HepG2 (cell line): ENCODE measurements around the gene DNMBP. TPM values are rescaled to one million over a fixed set of nuclear protein-coding genes. Genes with fewer than 3 reads are reported as not detected.

Experiments
- ATAC-seq: fragments of 200-7000 bp; cut with Tn5 transposase; 3 replicates; pipeline ENCODE4 v1.9.1; 2020; ENCODE audit warnings: mild to moderate bottlenecking, moderate library complexity
- BruUV-seq: library from RNA; stranded (reverse); fragments of 400-500 nt; replicated peaks from 2 replicates; lab custom pipeline; 2021; lab: Mats Ljungman, UMichigan
- CTCF ChIA-PET: fragments of 300-600 bp; formaldehyde crosslinking; extraction: SDS; loops from one replicate; lab custom pipeline; 2021; ENCODE audit warnings: low total read pairs, inconsistent platforms, low intra/inter-chr PET ratio; lab: Yijun Ruan, JAX
- POLR2A ChIA-PET: fragments of 350-600 bp; sonication (Branson Sonifier 250); formaldehyde crosslinking; loops from one replicate; lab custom pipeline; 2020; ENCODE audit warnings: antibody characterized with exemption, inconsistent platforms; lab: Yijun Ruan, JAX
- DNase-seq: peaks from one replicate; pipeline ENCODE4 v3.0.0-alpha.2; 2015; ENCODE audit warnings: low spot score
- FAIRE-seq: peaks from 3 replicates; lab custom pipeline; 2011; peaks lifted over from hg19 to GRCh38; lab: Jason Lieb, UNC
- H2AFZ ChIP-seq: one replicate; pipeline ENCODE4 v1.6.1; 2011; ENCODE audit warnings: low read length, inconsistent platforms
- H3K27ac ChIP-seq: fragments of 300-600 bp; 3 replicates; pipeline ENCODE4 v1.8.0; 2011; ENCODE audit warnings: mixed run types, mild to moderate bottlenecking, mixed read lengths, low read length, inconsistent platforms; ENCODE audit not compliant: insufficient read depth; ENCODE audit errors: extremely low read length
- H3K27me3 ChIP-seq, 2 experiments: fragments of 200-600 bp in 1 of 2; 2 replicates in 1 of 2; 3 replicates in 1 of 2; pipeline versions ENCODE4 v1.6.0 to v1.8.0; 2011; ENCODE audit warnings: low read length in 2 of 2, mild to moderate bottlenecking in 2 of 2, moderate library complexity in 2 of 2, inconsistent platforms in 1 of 2; ENCODE audit not compliant: insufficient read depth in 2 of 2, control insufficient read depth in 1 of 2
- H3K36me3 ChIP-seq, 2 experiments: fragments of 200-600 bp in 1 of 2; replicated peaks in 1 of 2; 2 replicates in 1 of 2; 3 replicates in 1 of 2; pipeline versions ENCODE4 v1.5.1 to v1.8.0; 2011; ENCODE audit warnings: low read length in 2 of 2, inconsistent platforms in 1 of 2; ENCODE audit not compliant: insufficient read depth in 2 of 2, control insufficient read depth in 1 of 2
- H3K4me1 ChIP-seq: 2 replicates; pipeline ENCODE4 v1.5.1; 2012; ENCODE audit warnings: low read length, inconsistent platforms; ENCODE audit not compliant: insufficient read depth
- H3K4me2 ChIP-seq: 2 replicates; pipeline ENCODE4 v1.6.0; 2011; ENCODE audit warnings: low read depth, low read length, inconsistent platforms
- H3K4me3 ChIP-seq, 3 experiments: fragments of 200-600 bp in 1 of 3; sonication (generic), shearing (Covaris generic) in 1 of 3; replicated peaks in 1 of 3; 2 replicates each; pipeline ENCODE4 v1.5.1; 2011 to 2016; ENCODE audit warnings: low read length in 3 of 3, inconsistent platforms in 2 of 3, low read depth in 2 of 3, mild to moderate bottlenecking in 2 of 3, control low read depth in 1 of 3, mixed read lengths in 1 of 3; ENCODE audit not compliant: insufficient read depth in 1 of 3
- H3K79me2 ChIP-seq: one replicate; pipeline ENCODE4 v1.6.1; 2011; ENCODE audit warnings: low read length, inconsistent platforms; ENCODE audit not compliant: insufficient read depth
- H3K9ac ChIP-seq: 2 replicates; pipeline ENCODE4 v1.6.0; 2011; ENCODE audit warnings: mild to moderate bottlenecking, low read depth, low read length, inconsistent platforms; ENCODE audit not compliant: insufficient read depth
- H3K9me3 ChIP-seq: 2 replicates; pipeline ENCODE4 v1.5.1; 2012; ENCODE audit warnings: mild to moderate bottlenecking, low read length
- H4K20me1 ChIP-seq: 2 replicates; pipeline ENCODE4 v1.6.0; 2011; ENCODE audit warnings: inconsistent platforms, mild to moderate bottlenecking, low read length, moderate library complexity; ENCODE audit not compliant: insufficient read depth
- ESRRA ChIP-seq: sonication (generic); formaldehyde crosslinking; IDR thresholded peaks from 2 replicates; pipeline ENCODE4 v1.5.1; 2020; ENCODE audit warnings: mild to moderate bottlenecking, low read depth, missing genetic modification reagents
- GLMP ChIP-seq: sonication (generic); formaldehyde crosslinking; IDR thresholded peaks from 2 replicates; pipeline ENCODE4 v1.9.0; 2021; ENCODE audit warnings: missing genetic modification reagents, mild to moderate bottlenecking, borderline replicate concordance
- JUNB ChIP-seq: sonication (generic); formaldehyde crosslinking; IDR thresholded peaks from 2 replicates; pipeline ENCODE4 v1.8.0; 2022; ENCODE audit warnings: missing genetic modification reagents, mild to moderate bottlenecking, borderline replicate concordance
- NCOR1 ChIP-seq: fragments of 200-600 bp; sonication (generic); IDR thresholded peaks from 2 replicates; pipeline ENCODE4 v1.7.0; 2017; ENCODE audit warnings: antibody characterized with exemption, low read length, borderline replicate concordance
- SRSF4 ChIP-seq: fragments of 200-400 bp; formaldehyde crosslinking; IDR thresholded peaks from one replicate; pipeline ENCODE4 v1.6.1; 2018; ENCODE audit warnings: mild to moderate bottlenecking, low read depth, low read length, moderate library complexity; ENCODE audit not compliant: poor library complexity, severe bottlenecking
- TFE3 ChIP-seq: IDR thresholded peaks from 2 replicates; pipeline ENCODE4 v1.6.1; 2016
- ZBTB39 ChIP-seq: sonication (generic); formaldehyde crosslinking; IDR thresholded peaks from 2 replicates; pipeline ENCODE4 v1.5.0; 2020; ENCODE audit warnings: missing genetic modification reagents
- ZBTB46 ChIP-seq: sonication (generic); formaldehyde crosslinking; IDR thresholded peaks from 2 replicates; pipeline ENCODE4 v1.4.0; 2020; ENCODE audit warnings: mild to moderate bottlenecking, missing genetic modification reagents, borderline replicate concordance
- ZHX1 ChIP-seq: sonication (generic); formaldehyde crosslinking; IDR thresholded peaks from 2 replicates; pipeline ENCODE4 v1.8.1; 2022; ENCODE audit warnings: low read depth, mild to moderate bottlenecking, missing genetic modification reagents
- ZNF317 ChIP-seq: sonication (generic); formaldehyde crosslinking; IDR thresholded peaks from 2 replicates; pipeline ENCODE4 v1.5.0; 2020; ENCODE audit warnings: mild to moderate bottlenecking, missing genetic modification reagents
- ZNF570 ChIP-seq: sonication (generic); formaldehyde crosslinking; IDR thresholded peaks from 2 replicates; pipeline ENCODE4 v1.4.0; 2020; ENCODE audit warnings: mild to moderate bottlenecking, missing genetic modification reagents, borderline replicate concordance
- ZNF589 ChIP-seq: sonication (generic); formaldehyde crosslinking; conservative IDR thresholded peaks from 2 replicates; pipeline ENCODE4 v1.8.0; 2022; ENCODE audit warnings: mild to moderate bottlenecking, moderate library complexity, missing genetic modification reagents
- ZNF724P ChIP-seq: sonication (generic); formaldehyde crosslinking; IDR thresholded peaks from 2 replicates; pipeline ENCODE4 v1.8.0; 2022; ENCODE audit warnings: missing genetic modification reagents, borderline replicate concordance
- ZNF775 ChIP-seq: sonication (generic); formaldehyde crosslinking; IDR thresholded peaks from 2 replicates; pipeline ENCODE4 v1.4.0; 2020; ENCODE audit warnings: missing genetic modification reagents, mild to moderate bottlenecking, moderate library complexity, borderline replicate concordance
- ZNF879 ChIP-seq: sonication (generic); formaldehyde crosslinking; IDR thresholded peaks from 2 replicates; pipeline ENCODE4 v1.8.1; 2023; ENCODE audit warnings: missing genetic modification reagents
- WGBS: methylation state at CpG from one replicate; pipeline ENCODE4 v1.1.6; 2017; ENCODE audit warnings: low lambda C conversion rate; 5-methylcytosine and 5-hydroxymethylcytosine counted together
- in situ Hi-C: cut with HindIII; loops from 2 replicates; pipeline ENCODE4 v1.10.0; 2017; ENCODE audit warnings: low pct_unique_long_range_greater_than_20kb; ENCODE audit not compliant: extremely low pct_ligation_motif_present
- intact Hi-C: fragments of 100-400 bp; cut with micrococcal nuclease; formaldehyde crosslinking; loops from one replicate; pipeline ENCODE4 v1.10.0; 2022; ENCODE audit not compliant: unreplicated experiment
- polyA plus RNA-seq, 8 experiments: library from polyadenylated mRNA; depleted of rRNA in 3 of 8; stranded (reverse) in 7 of 8; unstranded in 1 of 8; fragments of >200 nt; fragmentation: Illumina TruSeq in 4 of 8; extraction: Trizol in 4 of 8; gene quantifications; 2 replicates each; pipeline versions ENCODE4 v1.2.1 to v1.2.3, GENCODE V29; 2011 to 2016; ENCODE audit warnings: low read depth in 4 of 8, missing spikeins in 1 of 8, mixed read lengths in 1 of 8; ENCODE audit not compliant: insufficient read depth in 1 of 8
- total RNA-seq, 5 experiments: library from RNA; depleted of rRNA; stranded (reverse); fragments of >200 nt; fragmentation: Illumina TruSeq; extraction: Trizol; gene quantifications; 2 replicates each; pipeline ENCODE4 v1.2.3, GENCODE V29; 2016; ENCODE audit warnings: low read depth in 1 of 5

DNMBP gene
- total and polyA plus RNA-seq, 2 of the 13 experiments (the other 11 are each of a cell fraction or from before 2014, with no cell fraction given), result 3.6 to 6.3 TPM

GRCh38 chr10:99938563-99938962 is 71.2 kb downstream of the DNMBP start:
- in situ Hi-C loops, result no loop called here
- TF ChIP-seq ZNF589 (CRISPR knock-in tag) (no peak), GLMP (CRISPR knock-in tag) (no peak), ZNF775 (no peak), ZBTB39 (no peak), JUNB (CRISPR knock-in tag) (no peak), ZNF570 (CRISPR knock-in tag) (no peak), ESRRA (no peak), ZNF724P (CRISPR knock-in tag) (no peak), ZBTB46 (CRISPR knock-in tag) (no peak), TFE3 (CRISPR knock-in tag) (no peak), ZHX1 (CRISPR knock-in tag) (no peak), SRSF4 (no peak), NCOR1 (no peak), ZNF317 (CRISPR knock-in tag) (no peak), ZNF879 (CRISPR knock-in tag) (no peak)

More at GRCh38 chr10:99938563-99938962, 71.2 kb downstream of the DNMBP start:
- H3K9ac ChIP-seq, result no peak overlapping the region
- POLR2A ChIA-PET, result no interaction called here
- ATAC-seq (no peak), DNase-seq (no peak), FAIRE-seq (no peak)
- WGBS, result 81% methylated on average over 3 of the region's 3 CpGs
- no peaks in the 10 kb centered on the region for H3K27me3 ChIP-seq
- H3K4me3 ChIP-seq, result no peak overlapping the region
- H3K4me2 ChIP-seq, result no peak overlapping the region
- H2AFZ ChIP-seq, result no peak overlapping the region
- no peak overlapping the region for H3K27ac ChIP-seq
- BruUV-seq, result no TSS peak
- no peaks in the 10 kb centered on the region for H3K9me3 ChIP-seq
- CTCF ChIA-PET, result no interaction called here
- intact Hi-C loops, result no loop called here
- no peaks in the 10 kb centered on the region; a peak in 1 of 5 replicates for H3K36me3 ChIP-seq
- H4K20me1 ChIP-seq, result no peaks in the 10 kb centered on the region
- no peaks in the 10 kb centered on the region for H3K79me2 ChIP-seq
- H3K4me1 ChIP-seq, result no peaks in the 10 kb centered on the region
